Measurements from ENCODE around the gene PIKFYVE. TPM values are rescaled to one million over a fixed set of nuclear protein-coding genes. Genes with fewer than 3 reads are reported as not detected.
"Not testable (repeated sequence)": the region's sequence is repeated elsewhere in the genome, so short reads cannot be mapped to it uniquely, and the experiment has no call there.

PIKFYVE gene
- total and polyA plus RNA-seq, 7 donors: 2.8 to 14.2 (median 12.0) TPM

GRCh38 chr2:208350610-208351009 lies 84.6 kb downstream of the PIKFYVE start:
- Histone ChIP-seq H3K4me3 (no peak overlapping the region), H3K9me3 (no peaks in the 10 kb centered on the region), H3K36me3 (ENCODE audit: insufficient read depth in 1 of 2, low read depth in 1 of 2) (peaks cover 11 to 90% of the 10 kb centered on the region in 2 donors), H3K4me1 (no peaks in the 10 kb centered on the region), H3K27me3 (ENCODE audit: insufficient read depth in 3 of 3, low read length in 2 of 3) (no peaks in the 10 kb centered on the region), H3K27ac (no peak overlapping the region)
- ATAC-seq (no peak), DNase-seq (no peak)
- WGBS, 3 donors: 83 to 90% (median 89%) methylated on average over 7 of the region's 7 CpGs
- no peak for TF ChIP-seq CTCF (IDR thresholded peaks at IDR 0.05)
- intact Hi-C loops (cut with DNase I): no loop called here

- no peak for TF ChIP-seq CTCF (IDR thresholded peaks at IDR 0.05)
- Histone ChIP-seq H3K4me3 (no peak overlapping the region), H3K27me3 (ENCODE audit: insufficient read depth in 3 of 3, low read length in 2 of 3) (no peaks in the 10 kb centered on the region), H3K4me1 (no peaks in the 10 kb centered on the region), H3K27ac (no peak overlapping the region), H3K36me3 (ENCODE audit: insufficient read depth in 1 of 2, low read depth in 1 of 2) (peaks cover 5 to 90% of the 10 kb centered on the region in 2 donors), H3K9me3 (no peaks in the 10 kb centered on the region)
- DNase-seq (no peak), ATAC-seq (no peak)
- intact Hi-C loops (cut with DNase I): no loop called here
- WGBS, 3 donors: 92 to 95% (median 95%) methylated on average over 5 of the region's 5 CpGs
These were observed 86.9 kb downstream of the PIKFYVE start for GRCh38 chr2:208352644-208353567.

- DNase-seq (no peak), ATAC-seq (no peak)
- Histone ChIP-seq H3K9me3 (no peaks in the 10 kb centered on the region), H3K4me3 (no peak overlapping the region), H3K27ac (no peak overlapping the region), H3K4me1 (no peaks in the 10 kb centered on the region), H3K36me3 (ENCODE audit: insufficient read depth in 1 of 2, low read depth in 1 of 2) (peaks cover 4 to 91% of the 10 kb centered on the region in 2 donors), H3K27me3 (ENCODE audit: insufficient read depth in 3 of 3, low read length in 2 of 3) (no peaks in the 10 kb centered on the region)
- TF ChIP-seq CTCF (IDR thresholded peaks at IDR 0.05): no peak
- WGBS, 3 donors: 88 to 92% (median 89%) methylated on average over 3 of the region's 3 CpGs
- intact Hi-C loops (cut with DNase I): no loop called here
These were observed 88.9 kb downstream of the PIKFYVE start for GRCh38 chr2:208354964-208355381.

GRCh38 chr2:208356420-208356819 lies 90.4 kb downstream of the PIKFYVE start:
- DNase-seq; intact Hi-C loops (cut with DNase I); H3K4me3 ChIP-seq; H3K27me3 ChIP-seq (ENCODE audit: insufficient read depth in 3 of 3, low read length in 2 of 3); H3K4me1 ChIP-seq; H3K27ac ChIP-seq; H3K9me3 ChIP-seq; ATAC-seq: not testable (repeated sequence)
- 56 to 59% (median 57%) methylated on average over 3 of the region's 3 CpGs for WGBS, 3 donors
- H3K36me3 ChIP-seq (ENCODE audit: insufficient read depth in 1 of 2, low read depth in 1 of 2): peaks cover 4 to 77% of the 10 kb centered on the region in 2 donors

GRCh38 chr2:208356846-208357574 lies 91.0 kb downstream of the PIKFYVE start:
- DNase-seq (no peak), ATAC-seq (no peak)
- H3K4me1 ChIP-seq: no peaks in the 10 kb centered on the region
- H3K27me3 ChIP-seq (ENCODE audit: insufficient read depth in 3 of 3, low read length in 2 of 3): no peaks in the 10 kb centered on the region
- H3K4me3 ChIP-seq: no peak overlapping the region
- intact Hi-C loops (cut with DNase I): no loop called here
- 29 to 31% (median 29%) methylated on average over 1 of the region's 1 CpG for WGBS, 3 donors
- no peak for TF ChIP-seq CTCF (IDR thresholded peaks at IDR 0.05)
- H3K36me3 ChIP-seq (ENCODE audit: insufficient read depth in 1 of 2, low read depth in 1 of 2): peaks cover 4 to 71% of the 10 kb centered on the region in 2 donors
- H3K27ac ChIP-seq: no peak overlapping the region
- H3K9me3 ChIP-seq: no peaks in the 10 kb centered on the region
